Neuron (in vitro differentiated cells): Measurements from ENCODE around the gene AQP12B.

Experiments used
- H2AFZ ChIP-seq: one replicate; pipeline ENCODE4 v1.6.1; 2013; ENCODE audit warnings: low read depth, mild to moderate bottlenecking, inconsistent platforms, low read length, moderate library complexity
- H3K27me3 ChIP-seq: one replicate; pipeline ENCODE4 v1.6.1; 2013; ENCODE audit warnings: low read length; ENCODE audit not compliant: insufficient read depth
- H3K36me3 ChIP-seq: one replicate; pipeline ENCODE4 v1.6.1; 2013; ENCODE audit warnings: low read length; ENCODE audit not compliant: insufficient read depth
- H3K4me1 ChIP-seq: one replicate; pipeline ENCODE4 v1.6.1; 2013; ENCODE audit warnings: low read length; ENCODE audit not compliant: insufficient read depth
- H3K4me3 ChIP-seq: 2 replicates; pipeline ENCODE4 v1.5.1; 2013; ENCODE audit warnings: mild to moderate bottlenecking, low read length, moderate library complexity
- H3K9me3 ChIP-seq: one replicate; pipeline ENCODE4 v1.6.1; 2013; ENCODE audit warnings: low read length

The AQP12B gene

DNA sequence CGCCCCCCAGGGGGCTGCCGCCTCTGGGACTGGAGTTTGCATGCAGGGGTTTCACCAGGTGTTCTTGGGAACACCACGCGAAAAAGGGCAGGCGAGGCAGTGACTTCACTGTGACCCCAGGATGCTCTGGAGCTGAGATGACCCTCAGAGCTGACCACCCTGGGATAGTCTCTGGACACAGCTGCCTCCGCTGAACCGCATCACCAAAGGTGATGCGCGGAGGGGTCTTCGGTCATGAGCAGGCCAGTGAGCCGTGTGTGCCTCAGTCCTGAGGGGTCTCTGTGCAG is 39.9 kb downstream of the AQP12B start:
- peaks cover 16% of the 10 kb centered on the region for H3K27me3 ChIP-seq
- H3K9me3 ChIP-seq = peaks cover 3% of the 10 kb centered on the region

DNA sequence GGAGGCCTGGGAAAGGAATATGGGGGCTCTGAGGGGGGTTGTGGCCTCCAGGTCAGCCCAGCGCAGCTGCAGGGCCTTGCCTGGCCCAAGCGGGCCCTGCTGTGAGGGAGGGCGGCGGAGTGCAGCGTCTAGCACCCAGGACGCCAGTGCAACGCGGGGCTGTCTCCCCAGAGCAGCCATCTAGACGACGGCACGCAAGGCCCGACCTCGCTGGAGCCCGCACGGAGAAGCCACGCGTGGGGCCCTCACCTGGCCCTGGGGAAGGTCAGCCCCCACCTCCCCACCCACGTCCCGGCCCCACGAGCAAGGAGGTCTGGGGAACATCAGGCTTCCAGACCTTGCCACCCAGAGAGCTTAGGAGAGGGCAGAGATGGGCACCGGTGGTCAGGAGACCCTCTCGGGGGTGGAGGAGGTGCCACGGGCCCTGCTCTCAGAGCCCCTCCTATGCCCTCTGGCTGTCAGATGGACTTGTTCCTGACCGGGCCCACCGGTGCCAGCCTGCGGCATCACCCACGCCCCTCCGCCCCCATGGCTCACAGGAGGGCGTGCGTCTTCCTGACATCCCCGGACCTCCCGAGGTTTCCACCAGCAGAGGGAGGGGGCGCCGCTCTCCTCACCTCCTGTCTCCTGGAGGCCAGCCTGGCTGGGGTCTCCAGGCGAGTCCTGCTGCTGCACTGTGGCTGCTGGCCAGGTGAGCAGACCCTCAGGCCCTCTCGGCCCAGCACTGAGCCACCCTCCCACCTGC is 40.5 kb downstream of the AQP12B start:
- Histone ChIP-seq H2AFZ (no peak overlapping the region), H3K4me3 (no peak overlapping the region), H3K36me3 (no peaks in the 10 kb centered on the region), H3K27me3 (peaks cover 15% of the 10 kb centered on the region), H3K4me1 (no peaks in the 10 kb centered on the region), H3K9me3 (peaks cover 6% of the 10 kb centered on the region)

More for the DNA sequence above, 39.9 kb downstream of the AQP12B start:
- no peak overlapping the region for H3K4me3 ChIP-seq
- no peak overlapping the region for H2AFZ ChIP-seq
- H3K36me3 ChIP-seq = no peaks in the 10 kb centered on the region
- no peaks in the 10 kb centered on the region for H3K4me1 ChIP-seq

DNA sequence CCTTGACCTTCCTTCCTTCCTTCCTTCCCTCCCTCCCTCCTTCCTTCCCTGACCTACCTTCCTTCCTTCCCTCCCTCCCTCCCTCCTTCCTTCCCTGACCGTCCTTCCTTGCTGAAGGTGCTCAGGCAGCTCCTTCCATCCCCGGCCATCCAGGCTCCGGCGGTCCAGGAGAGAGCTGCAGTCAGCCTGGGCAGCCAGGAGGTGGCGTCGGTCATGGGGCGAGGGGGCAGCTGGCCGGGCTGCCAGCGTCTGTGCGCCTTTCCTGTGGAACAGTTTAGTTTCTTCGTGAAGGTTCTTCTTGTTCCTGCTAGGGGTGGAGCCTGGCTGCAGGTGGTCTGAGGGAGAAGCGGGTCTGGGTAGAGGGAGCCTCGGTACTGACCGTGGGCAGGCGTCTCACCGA is 41.7 kb downstream of the AQP12B start:
- peaks cover 7% of the 10 kb centered on the region for H3K9me3 ChIP-seq
- H3K4me1 ChIP-seq = no peaks in the 10 kb centered on the region
- no peak overlapping the region for H3K4me3 ChIP-seq
- H3K36me3 ChIP-seq = no peaks in the 10 kb centered on the region
- no peak overlapping the region for H2AFZ ChIP-seq
- peaks cover 16% of the 10 kb centered on the region for H3K27me3 ChIP-seq

DNA sequence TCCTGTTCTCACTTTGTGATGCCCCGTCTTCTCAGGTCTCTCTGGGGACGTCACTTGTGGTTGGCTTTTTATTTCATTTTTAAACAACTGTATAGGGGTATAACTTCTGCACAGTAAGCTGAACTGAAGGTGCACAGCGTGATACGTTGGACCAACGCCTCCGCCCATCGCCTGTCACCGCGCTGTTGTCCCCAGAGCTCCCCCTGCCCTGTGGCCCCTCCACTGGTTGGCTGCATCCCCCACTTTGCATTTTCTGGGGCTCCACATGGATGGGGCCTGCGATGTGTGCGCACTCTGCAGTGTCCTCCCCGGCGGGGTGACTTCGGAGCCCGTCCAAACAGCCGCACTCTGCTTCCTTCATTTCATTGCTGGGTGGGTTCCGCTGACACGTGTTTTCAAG is 43.1 kb downstream of the AQP12B start:
- Histone ChIP-seq H3K4me1 (no peaks in the 10 kb centered on the region), H3K27me3 (peaks cover 14% of the 10 kb centered on the region), H3K36me3 (no peaks in the 10 kb centered on the region), H2AFZ (no peak overlapping the region), H3K4me3 (no peak overlapping the region), H3K9me3 (peaks cover 4% of the 10 kb centered on the region)

DNA sequence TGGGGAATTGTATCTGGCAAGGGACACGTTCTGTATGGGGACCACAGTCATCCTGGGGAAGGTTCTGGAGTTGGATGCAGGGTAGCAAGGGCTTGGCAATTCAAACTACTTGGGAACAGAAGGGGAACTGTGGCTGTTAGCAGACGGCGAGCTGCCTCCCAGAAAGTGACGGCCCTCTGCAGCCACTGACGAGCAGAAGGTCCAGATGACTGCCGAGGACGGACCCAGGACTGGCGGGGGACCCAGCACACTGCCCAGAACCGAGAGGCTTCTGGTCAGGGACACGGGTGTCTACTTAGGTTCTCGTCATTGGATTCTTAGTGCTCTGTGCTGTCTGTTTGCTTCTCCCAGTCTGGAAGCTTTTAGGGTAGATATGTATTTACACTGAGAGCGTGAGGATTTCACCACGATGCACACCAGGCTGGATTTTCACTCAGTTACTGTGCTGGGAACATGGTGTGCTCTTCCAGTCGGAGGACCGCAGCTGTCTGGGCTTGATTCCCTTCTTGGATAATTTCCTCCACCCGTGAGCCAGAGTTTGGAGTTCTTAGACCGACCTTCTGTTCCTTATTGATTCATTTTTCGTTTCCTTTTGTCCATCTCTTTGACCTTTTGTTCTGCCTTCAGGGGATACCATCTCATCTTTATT is 44.0 kb downstream of the AQP12B start:
- H3K4me3 ChIP-seq = no peak overlapping the region
- H2AFZ ChIP-seq = no peak overlapping the region
- no peaks in the 10 kb centered on the region for H3K4me1 ChIP-seq
- H3K36me3 ChIP-seq = no peaks in the 10 kb centered on the region
- H3K27me3 ChIP-seq = peaks cover 14% of the 10 kb centered on the region
- H3K9me3 ChIP-seq = peaks cover 9% of the 10 kb centered on the region

DNA sequence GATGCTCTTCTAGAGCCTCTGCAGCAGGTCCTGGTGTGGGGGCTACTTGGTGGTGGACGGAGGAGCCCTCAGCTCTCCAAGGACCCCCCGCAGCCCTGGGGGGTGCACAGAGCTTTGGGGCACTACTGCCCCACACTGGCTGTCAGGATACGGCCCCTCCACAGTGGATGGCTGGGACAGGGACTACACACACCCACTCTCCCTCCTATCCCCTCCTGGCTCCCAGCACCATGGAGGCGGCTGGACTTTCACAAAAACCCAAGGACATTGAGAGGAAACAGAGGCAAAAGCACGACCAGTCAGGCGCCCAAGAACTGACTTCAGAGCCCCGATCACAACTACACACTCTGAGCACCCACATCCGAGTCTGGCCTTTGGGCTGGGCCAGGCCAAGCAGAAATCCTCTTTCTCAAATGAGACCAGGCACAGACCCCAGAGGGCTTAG is 44.8 kb downstream of the AQP12B start:
- Histone ChIP-seq H3K4me1 (no peaks in the 10 kb centered on the region), H2AFZ (no peak overlapping the region), H3K9me3 (peaks cover 9% of the 10 kb centered on the region), H3K4me3 (no peak overlapping the region), H3K36me3 (no peaks in the 10 kb centered on the region), H3K27me3 (peaks cover 14% of the 10 kb centered on the region)

DNA sequence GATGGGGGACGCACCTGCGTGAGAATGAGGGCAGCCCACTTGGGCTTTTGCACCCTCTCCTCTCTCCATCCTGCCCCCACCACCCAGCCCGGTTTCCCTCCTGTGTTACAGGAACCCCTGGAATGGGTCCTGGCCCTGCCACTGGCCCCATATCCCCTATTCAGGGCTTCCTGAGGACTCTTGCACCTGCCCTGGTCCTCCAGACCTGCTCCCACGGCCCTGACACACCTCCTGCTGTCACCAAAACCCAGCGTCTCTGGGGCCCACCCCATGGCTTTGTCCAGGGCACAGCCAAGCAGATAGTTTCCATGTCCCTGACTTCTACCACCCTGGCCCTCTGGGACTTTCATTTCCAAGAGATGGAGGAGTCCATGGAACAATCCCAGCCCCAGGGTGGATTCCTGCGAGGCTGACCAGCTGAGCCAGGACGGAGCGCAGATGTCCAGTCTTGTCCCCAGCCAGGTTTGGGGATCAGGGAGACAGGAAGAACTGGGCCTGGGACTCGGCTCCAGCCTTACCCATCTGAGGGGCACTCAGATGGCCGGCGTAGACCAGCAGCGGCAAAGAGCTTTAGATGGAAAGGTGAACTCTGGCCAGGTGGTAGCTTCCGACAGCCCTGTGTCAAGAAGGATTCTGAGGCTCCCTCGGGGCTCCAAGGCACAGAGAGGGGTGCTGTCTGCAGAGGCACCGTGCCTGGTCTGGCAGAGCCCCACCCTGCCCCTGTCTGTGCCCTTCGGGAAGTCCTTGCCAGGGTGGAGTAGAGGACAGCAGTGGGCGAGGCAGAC is 45.4 kb downstream of the AQP12B start:
- Histone ChIP-seq H3K4me3 (no peak overlapping the region), H3K4me1 (no peaks in the 10 kb centered on the region), H3K9me3 (peaks cover 9% of the 10 kb centered on the region), H3K27me3 (peaks cover 14% of the 10 kb centered on the region), H3K36me3 (no peaks in the 10 kb centered on the region), H2AFZ (no peak overlapping the region)

DNA sequence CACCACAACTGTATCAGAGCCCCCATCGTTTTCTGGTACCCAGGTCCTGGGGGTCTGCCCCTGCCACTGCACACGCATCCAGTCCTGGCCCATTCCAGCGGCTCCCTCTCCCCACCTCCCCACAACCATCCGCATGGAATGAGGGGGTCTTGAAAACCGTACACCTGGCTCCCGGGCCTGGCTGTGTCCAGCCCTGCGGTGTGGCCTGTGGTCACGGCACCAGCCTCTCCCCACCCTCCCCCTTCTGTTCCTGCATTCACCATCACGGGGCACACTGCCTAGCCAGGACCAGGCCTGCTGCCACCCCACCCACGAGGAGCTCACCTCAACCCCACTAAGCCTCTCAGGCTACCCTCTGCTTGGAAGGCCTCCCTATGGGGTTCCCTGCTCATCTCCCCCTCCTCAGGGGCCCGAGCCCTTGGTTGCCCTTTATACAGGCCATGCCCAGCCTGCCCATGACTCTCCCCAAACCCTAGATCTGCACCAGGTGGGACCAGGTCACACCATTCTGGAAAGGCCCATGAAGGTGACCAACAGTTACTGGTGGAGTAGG is 46.0 kb downstream of the AQP12B start:
- H3K4me3 ChIP-seq = no peak overlapping the region
- H3K27me3 ChIP-seq = peaks cover 14% of the 10 kb centered on the region
- no peaks in the 10 kb centered on the region for H3K4me1 ChIP-seq
- no peak overlapping the region for H2AFZ ChIP-seq
- no peaks in the 10 kb centered on the region for H3K36me3 ChIP-seq
- peaks cover 10% of the 10 kb centered on the region for H3K9me3 ChIP-seq

DNA sequence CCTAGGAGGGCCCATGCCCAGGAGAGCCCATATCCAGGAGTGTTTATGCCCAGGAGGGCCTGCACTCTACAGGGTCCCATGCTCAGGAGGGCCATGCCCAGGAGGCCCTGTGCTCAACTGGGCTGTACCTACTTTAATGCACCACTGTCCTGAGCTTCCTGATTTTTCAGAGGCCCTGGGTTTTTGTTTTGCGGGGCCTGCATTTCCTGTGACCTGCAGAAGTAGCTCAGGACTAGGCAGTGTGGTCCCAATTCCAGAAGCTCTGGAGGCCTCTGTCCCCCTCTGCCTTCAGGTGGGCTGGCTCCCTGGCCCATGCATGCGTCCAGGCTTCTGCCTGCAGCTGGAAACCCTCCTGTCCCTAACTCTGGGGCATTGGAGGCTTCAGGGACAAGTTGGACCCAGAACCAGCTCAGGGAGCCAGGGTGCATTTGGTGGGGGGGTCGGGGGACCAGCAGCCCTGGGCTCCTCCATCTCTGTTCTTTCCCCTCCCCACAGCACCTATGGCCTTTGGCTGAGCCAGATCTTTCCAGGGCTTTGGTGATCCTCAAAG is 46.6 kb downstream of the AQP12B start:
- peaks cover 14% of the 10 kb centered on the region for H3K27me3 ChIP-seq
- peaks cover 10% of the 10 kb centered on the region for H3K9me3 ChIP-seq
- H3K4me1 ChIP-seq = no peaks in the 10 kb centered on the region
- H2AFZ ChIP-seq = no peak overlapping the region
- H3K4me3 ChIP-seq = no peak overlapping the region
- no peaks in the 10 kb centered on the region for H3K36me3 ChIP-seq

DNA sequence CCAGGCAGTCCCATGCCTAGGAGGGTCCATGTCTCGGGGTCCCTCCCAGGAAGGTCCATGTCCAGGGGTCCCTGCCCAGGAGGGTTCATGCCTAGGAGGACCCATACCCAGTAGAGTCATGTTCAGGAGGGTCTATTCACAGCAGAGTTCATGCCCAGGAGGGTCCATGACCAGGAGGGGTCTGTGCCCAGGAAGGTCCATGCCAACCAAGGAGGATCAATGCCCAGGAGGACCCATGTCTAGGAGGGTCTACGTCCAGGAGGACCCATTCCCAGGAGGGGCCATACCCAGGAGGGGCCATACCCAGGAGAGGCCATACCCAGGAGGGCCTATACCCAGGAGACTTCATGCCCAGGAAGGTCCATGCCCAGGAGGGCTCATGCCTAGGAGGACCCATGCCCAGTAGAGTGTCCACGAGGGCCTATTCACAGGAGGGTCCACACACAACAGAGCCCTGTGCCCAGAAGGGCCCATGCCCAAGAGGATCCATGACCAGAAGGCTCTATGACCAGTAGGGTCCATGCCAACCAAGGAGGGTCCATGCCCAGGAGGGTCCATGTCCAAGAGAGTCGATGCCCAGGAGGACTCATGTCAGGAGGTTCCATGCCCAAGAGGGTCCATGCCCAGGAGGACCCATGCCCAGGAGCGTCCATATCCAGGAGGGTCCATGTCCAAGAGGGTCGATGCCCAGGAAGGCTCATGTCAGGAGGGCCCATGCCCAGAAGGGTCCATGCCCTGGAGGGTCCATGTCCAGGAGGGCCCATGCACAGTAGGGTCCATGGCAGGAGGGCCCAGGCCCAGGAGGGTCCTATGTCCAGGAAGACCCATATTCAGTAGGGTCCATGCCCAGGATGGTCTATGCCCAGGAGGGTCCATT is 47.3 kb downstream of the AQP12B start:
- H2AFZ ChIP-seq = no peak overlapping the region
- no peak overlapping the region for H3K4me3 ChIP-seq

DNA sequence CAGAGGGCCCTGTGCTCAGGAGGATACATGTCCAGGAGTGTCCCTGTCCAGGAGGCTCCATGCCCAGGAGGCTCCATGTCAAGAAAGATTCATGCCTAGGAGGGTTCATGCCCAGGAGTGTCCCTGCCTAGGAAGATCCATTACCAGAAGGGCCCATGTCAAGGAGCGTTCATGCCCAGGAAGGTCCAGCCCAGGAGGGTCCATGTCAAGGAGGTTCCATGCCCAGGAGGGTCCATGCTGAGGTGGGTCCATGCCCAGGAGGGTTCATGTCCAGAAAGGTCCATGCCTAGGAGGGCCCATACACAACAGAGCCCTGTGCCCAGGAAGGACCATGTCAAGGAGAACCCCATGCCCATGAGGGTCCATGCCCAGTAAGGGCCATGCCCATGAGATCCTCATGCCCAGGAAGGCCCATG is 50.4 kb downstream of the AQP12B start:
- Histone ChIP-seq H2AFZ (no peak overlapping the region), H3K4me3 (no peak overlapping the region), H3K27me3 (peaks cover 4% of the 10 kb centered on the region), H3K9me3 (peaks cover 8% of the 10 kb centered on the region), H3K36me3 (no peaks in the 10 kb centered on the region), H3K4me1 (no peaks in the 10 kb centered on the region)

More for the DNA sequence above, 47.3 kb downstream of the AQP12B start:
- Histone ChIP-seq H3K9me3 (peaks cover 10% of the 10 kb centered on the region), H3K27me3 (peaks cover 14% of the 10 kb centered on the region), H3K36me3 (no peaks in the 10 kb centered on the region), H3K4me1 (no peaks in the 10 kb centered on the region)

DNA sequence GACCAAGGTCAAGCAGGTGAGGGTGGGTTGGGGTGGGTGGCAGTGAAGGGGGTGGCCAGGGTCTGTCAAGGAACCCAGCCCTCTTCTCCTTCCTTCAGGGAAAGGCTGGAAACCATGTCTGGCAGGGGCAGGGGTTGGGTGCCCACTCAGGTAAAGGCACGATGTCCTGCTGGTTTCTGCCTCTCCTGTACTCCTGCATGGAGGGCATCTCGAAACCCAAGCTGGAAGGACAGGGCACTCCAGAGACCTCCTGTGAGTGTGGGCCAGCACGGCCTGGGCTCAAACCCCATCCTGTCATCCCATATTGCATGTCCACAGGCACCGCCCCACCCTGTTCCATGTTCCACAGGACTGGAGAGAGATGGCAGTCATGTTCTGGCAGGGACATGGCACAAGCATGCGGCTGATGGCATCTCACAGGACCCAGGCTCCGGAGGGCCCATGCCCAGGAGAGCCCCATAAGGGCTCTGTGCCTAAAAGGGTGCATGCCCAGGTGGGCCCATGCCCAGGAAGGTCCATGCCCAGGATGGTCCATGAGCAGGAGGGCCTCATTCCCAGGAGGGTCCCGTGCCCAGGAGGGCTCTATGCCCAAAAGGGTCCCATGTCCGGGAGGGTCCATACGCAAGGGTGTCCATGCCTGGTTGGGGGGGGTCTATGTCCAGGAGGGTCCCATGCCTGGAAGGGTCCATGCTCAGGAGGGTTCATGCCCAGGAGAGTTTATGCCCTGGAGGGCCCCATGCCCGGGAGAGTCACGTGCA is 51.0 kb downstream of the AQP12B start:
- Histone ChIP-seq H3K4me3 (no peak overlapping the region), H3K36me3 (no peaks in the 10 kb centered on the region), H2AFZ (no peak overlapping the region), H3K27me3 (peaks cover 2% of the 10 kb centered on the region), H3K9me3 (peaks cover 6% of the 10 kb centered on the region), H3K4me1 (no peaks in the 10 kb centered on the region)
